ENCODE measurements around the gene SH2D3C. TPM values are rescaled to one million over a fixed set of nuclear protein-coding genes. Genes with fewer than 3 reads are reported as not detected.

The SH2D3C gene
- total and polyA plus RNA-seq, 10 of the 15 experiments (the other 5 are each of a cell fraction or from before 2014, with no cell fraction given): 1.2 to 23.5 (median 16.2) TPM

DNA sequence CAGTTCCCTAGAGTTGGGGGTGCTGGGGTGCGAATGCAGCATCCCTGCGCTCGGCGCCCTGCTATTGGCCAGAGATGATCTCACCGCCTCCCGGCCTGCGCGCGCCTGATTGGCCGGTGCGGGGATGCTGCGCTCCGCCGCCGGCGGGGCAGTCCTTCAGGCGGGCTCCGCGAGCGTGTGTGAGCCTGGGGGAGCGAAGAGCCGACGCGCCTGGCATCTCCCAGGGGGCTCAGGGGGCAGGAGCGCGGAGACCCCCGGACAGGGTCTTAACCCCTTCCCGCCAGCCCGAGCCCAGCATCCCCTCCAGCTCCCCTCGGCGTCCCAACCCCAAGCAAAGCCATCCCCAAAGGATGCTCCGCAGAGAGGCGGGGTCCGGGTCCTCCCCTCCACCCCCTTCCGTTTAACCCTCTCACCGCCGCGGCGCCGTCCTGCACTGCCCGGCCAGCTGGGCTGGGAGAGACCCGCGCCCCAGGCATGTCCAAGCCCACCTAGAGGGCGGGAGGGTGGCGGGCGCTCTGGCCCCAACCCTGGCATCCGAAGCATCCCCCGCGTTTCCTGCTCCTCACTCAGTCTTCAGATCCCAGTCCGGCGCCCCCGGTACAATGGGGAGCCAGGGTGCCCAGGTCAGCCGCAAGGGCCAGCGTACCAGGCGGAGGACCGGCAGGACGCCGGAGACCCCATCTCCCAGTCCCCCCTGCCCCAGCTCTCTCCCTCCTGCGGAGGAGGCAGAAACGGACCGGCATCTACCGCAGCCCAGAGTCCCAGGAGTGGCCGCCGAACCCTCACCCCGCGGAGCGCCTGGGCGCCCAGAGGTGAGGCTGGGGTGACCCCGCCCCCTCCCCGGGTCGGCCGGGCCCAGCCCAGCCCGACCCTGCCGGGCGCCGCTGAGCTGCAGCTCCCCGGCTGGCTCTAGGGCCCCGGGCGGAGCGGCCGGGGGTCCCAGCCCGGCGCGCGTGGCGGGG, 24.1 kb downstream of the SH2D3C start:
- Histone ChIP-seq H2AFZ (ENCODE audit: control insufficient read depth, low read depth, low read length) (no peak overlapping the region), H3K27me3 (replicated peaks in 1 of 2; ENCODE audit: control insufficient read depth in 2 of 2, insufficient read depth in 2 of 2, low read length in 1 of 2) (no peaks in the 10 kb centered on the region), H3K4me1 (ENCODE audit: control insufficient read depth, insufficient read depth, low read length) (no peaks in the 10 kb centered on the region), H3K9ac (ENCODE audit: control insufficient read depth, insufficient read depth, low read length) (no peak overlapping the region), H3K36me3 (ENCODE audit: control insufficient read depth in 2 of 2, insufficient read depth in 2 of 2, low read length in 1 of 2) (peaks cover 5 to 12% of the 10 kb centered on the region in 2 experiments; a peak in 3 of 4 replicates), H3K9me3 (replicated peaks; ENCODE audit: control insufficient read depth, insufficient read depth, low read length) (no peaks in the 10 kb centered on the region), H3K4me2 (ENCODE audit: control insufficient read depth, insufficient read depth) (no peak overlapping the region), H3K27ac (ENCODE audit: control insufficient read depth, insufficient read depth) (no peak overlapping the region), H4K20me1 (ENCODE audit: control insufficient read depth, insufficient read depth) (no peaks in the 10 kb centered on the region), H3K79me2 (ENCODE audit: control insufficient read depth, insufficient read depth, low read length) (no peaks in the 10 kb centered on the region), H3K4me3 (no peak overlapping the region)
- DNase-seq (ENCODE audit: low read depth, low spot score) (no peak), ATAC-seq (no peak), FAIRE-seq (no peak)
- SMC1A ChIA-PET (ENCODE audit: uncharacterized antibody, unreplicated experiment): no interaction called here
- no TSS peak for BruUV-seq (replicated peaks)
- POLR2A ChIA-PET: no interaction called here
- RAD21 ChIA-PET (ENCODE audit: unreplicated experiment): no interaction called here
- CTCF ChIA-PET: no interaction called here
- TF ChIP-seq, protein P1, sequence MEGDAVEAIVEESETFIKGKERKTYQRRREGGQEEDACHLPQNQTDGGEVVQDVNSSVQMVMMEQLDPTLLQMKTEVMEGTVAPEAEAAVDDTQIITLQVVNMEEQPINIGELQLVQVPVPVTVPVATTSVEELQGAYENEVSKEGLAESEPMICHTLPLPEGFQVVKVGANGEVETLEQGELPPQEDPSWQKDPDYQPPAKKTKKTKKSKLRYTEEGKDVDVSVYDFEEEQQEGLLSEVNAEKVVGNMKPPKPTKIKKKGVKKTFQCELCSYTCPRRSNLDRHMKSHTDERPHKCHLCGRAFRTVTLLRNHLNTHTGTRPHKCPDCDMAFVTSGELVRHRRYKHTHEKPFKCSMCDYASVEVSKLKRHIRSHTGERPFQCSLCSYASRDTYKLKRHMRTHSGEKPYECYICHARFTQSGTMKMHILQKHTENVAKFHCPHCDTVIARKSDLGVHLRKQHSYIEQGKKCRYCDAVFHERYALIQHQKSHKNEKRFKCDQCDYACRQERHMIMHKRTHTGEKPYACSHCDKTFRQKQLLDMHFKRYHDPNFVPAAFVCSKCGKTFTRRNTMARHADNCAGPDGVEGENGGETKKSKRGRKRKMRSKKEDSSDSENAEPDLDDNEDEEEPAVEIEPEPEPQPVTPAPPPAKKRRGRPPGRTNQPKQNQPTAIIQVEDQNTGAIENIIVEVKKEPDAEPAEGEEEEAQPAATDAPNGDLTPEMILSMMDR (IDR thresholded peaks at IDR 0.05 in 2 of 3, conservative IDR thresholded peaks at IDR 0.05 in 1 of 3; ENCODE audit: control insufficient read depth in 2 of 3, extremely low read depth in 1 of 3, insufficient read depth in 1 of 3, low read depth in 3 of 3, low read length in 3 of 3): no peak
- no peak for TF ChIP-seq SMARCA5 (IDR thresholded peaks at IDR 0.05)
- no peak for TF ChIP-seq JUNB (IDR thresholded peaks at IDR 0.05)
- TF ChIP-seq MTA2 (IDR thresholded peaks at IDR 0.05; ENCODE audit: low read depth): no peak
- TF ChIP-seq BACH1 (IDR thresholded peaks at IDR 0.05; ENCODE audit: borderline replicate concordance): no peak
- no peak for TF ChIP-seq RCOR1 (conservative IDR thresholded peaks at IDR 0.05; ENCODE audit: low read depth, low read length)
- TF ChIP-seq, protein P2, sequence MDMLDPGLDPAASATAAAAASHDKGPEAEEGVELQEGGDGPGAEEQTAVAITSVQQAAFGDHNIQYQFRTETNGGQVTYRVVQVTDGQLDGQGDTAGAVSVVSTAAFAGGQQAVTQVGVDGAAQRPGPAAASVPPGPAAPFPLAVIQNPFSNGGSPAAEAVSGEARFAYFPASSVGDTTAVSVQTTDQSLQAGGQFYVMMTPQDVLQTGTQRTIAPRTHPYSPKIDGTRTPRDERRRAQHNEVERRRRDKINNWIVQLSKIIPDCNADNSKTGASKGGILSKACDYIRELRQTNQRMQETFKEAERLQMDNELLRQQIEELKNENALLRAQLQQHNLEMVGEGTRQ (IDR thresholded peaks at IDR 0.05; ENCODE audit: borderline replicate concordance, low read depth, low read length): no peak
- TF ChIP-seq GATAD2B (conservative IDR thresholded peaks at IDR 0.05; ENCODE audit: low read depth): no peak
- TF ChIP-seq IKZF2 (IDR thresholded peaks at IDR 0.05): no peak
- TF ChIP-seq POLR2AphosphoS2 (IDR thresholded peaks at IDR 0.05; ENCODE audit: low read depth, low read length): no peak
- intact Hi-C loops (cut with micrococcal nuclease; ENCODE audit: unreplicated experiment): no loop called here
- WGBS (ENCODE audit: insufficient coverage, insufficient replicate concordance, low lambda C conversion rate, missing lambda C conversion rate): 97% methylated on average over 38 of the region's 86 CpGs
- in situ Hi-C loops (cut with MboI): no loop called here

Measured in GM12878 (cell line).